ENCODE data around the gene RAD18.

RAD18 gene

DNA sequence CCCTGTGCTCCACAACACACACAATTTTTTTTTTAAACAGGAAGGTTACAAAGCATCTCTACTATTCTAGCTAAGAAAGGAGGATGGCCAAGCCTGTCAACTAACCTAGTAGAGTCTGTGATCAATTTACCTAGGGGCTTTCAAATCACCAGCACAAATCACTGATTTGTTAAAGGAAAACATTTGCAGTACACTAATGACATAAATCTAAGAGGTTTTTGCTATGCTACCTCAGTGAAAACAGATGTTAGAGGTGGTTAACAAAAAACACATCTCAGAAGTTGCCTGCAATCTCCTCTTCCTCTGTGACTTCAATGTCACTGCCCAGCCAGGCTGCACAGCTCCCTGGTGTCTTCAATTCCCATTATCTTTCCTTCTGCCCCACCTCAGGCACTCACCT, 72.0 kb downstream of the RAD18 start:
- Histone ChIP-seq H3K27ac (ENCODE audit: low read length) (no peak overlapping the region), H3K36me3 (ENCODE audit: control insufficient read depth in 1 of 2, insufficient read depth in 2 of 2, low read length in 2 of 2) (no peaks in the 10 kb centered on the region)

DNA sequence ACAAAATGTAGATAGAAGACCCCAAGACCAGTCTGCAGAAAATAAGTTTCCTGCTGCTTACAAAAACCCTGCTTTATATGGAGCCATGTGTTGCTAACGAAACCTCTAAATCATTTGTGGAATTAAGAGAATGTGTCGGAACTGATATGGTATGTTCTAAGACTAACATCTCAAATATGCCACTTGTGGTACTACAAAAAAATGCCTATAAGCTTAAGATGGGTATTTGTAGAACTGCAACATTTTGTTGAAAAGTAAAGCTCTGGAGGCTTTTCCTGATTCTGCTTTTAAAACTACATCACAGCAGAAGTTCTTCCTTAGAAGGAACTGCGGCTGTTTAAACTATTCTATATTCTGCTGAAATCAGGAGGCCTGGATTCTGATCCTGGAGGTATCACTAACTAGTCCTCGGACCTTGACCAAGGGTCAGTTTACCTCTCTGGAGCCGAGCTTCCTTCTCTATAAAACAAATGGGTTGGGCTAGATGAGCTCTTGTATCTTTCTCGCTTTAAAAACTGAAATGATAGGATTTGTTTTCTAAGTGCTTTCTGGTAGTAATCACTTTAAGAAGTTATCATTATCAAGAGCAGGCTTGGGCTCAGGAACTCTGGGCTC, 74.9 kb downstream of the RAD18 start:
- no peaks in the 10 kb centered on the region for H3K36me3 ChIP-seq (ENCODE audit: control insufficient read depth in 1 of 2, insufficient read depth in 2 of 2, low read length in 2 of 2)
- H3K27ac ChIP-seq (ENCODE audit: low read length), result no peak overlapping the region
- no peaks in the 10 kb centered on the region for H3K4me1 ChIP-seq (ENCODE audit: control insufficient read depth in 1 of 2, insufficient read depth in 2 of 2, low read length in 2 of 2)
- H3K9me3 ChIP-seq (ENCODE audit: control insufficient read depth in 1 of 2, low read length in 2 of 2), result no peaks in the 10 kb centered on the region
- H3K27me3 ChIP-seq (ENCODE audit: low read depth, low read length), result no peaks in the 10 kb centered on the region
- H3K4me3 ChIP-seq (ENCODE audit: low read depth in 1 of 2, low read length in 2 of 2), result no peak overlapping the region

More for the DNA sequence above, 72.0 kb downstream of the RAD18 start:
- no peaks in the 10 kb centered on the region for H3K27me3 ChIP-seq (ENCODE audit: low read depth, low read length)
- no peaks in the 10 kb centered on the region for H3K4me1 ChIP-seq (ENCODE audit: control insufficient read depth in 1 of 2, insufficient read depth in 2 of 2, low read length in 2 of 2)
- no peaks in the 10 kb centered on the region for H3K9me3 ChIP-seq (ENCODE audit: control insufficient read depth in 1 of 2, low read length in 2 of 2)
- no peak overlapping the region for H3K4me3 ChIP-seq (ENCODE audit: low read depth in 1 of 2, low read length in 2 of 2)

DNA sequence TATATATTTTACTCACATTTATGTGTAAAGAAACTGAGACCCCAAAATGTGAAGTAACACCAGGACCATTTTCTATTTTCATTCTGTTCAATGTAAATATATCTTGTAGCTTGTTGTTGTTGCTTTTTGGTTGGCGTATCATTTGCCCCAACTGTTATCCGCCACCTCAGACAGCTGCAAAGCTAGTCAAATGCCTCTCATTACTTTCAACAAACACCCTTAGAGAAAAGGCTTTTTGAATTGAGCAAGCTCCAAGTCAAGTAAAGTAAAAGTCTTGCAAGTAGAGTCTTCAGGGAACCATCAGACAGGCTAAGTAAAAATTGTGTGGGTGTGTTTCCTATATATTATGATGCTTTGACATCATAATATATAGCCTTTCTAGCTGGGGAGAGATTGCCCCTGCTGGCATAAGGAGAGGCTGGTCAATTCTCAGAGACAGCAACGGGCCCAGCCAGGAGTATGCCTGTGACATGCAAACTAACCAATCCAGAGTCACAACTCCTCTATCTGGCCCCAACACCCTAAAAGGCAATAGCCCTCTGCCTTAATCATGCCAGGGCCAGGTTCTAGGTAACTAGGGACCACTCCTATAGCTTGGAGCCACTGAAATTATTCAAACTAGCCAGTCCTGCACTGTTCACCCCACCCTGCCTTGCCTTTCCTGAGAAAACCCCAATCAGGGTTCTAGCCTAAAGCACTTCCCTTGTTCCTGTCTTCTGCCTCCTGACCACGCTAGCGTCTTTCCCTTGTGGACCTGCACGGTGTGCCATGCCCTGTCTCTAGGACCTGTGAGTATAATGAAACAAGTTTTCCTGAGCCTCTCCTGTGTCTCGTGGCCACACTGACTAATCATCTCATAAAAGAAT, 75.6 kb downstream of the RAD18 start:
- Histone ChIP-seq H3K4me1 (ENCODE audit: control insufficient read depth in 1 of 2, insufficient read depth in 2 of 2, low read length in 2 of 2) (no peaks in the 10 kb centered on the region), H3K4me3 (ENCODE audit: low read depth in 1 of 2, low read length in 2 of 2) (no peak overlapping the region), H3K27me3 (ENCODE audit: low read depth, low read length) (no peaks in the 10 kb centered on the region), H3K36me3 (ENCODE audit: control insufficient read depth in 1 of 2, insufficient read depth in 2 of 2, low read length in 2 of 2) (no peaks in the 10 kb centered on the region), H3K9me3 (ENCODE audit: control insufficient read depth in 1 of 2, low read length in 2 of 2) (no peaks in the 10 kb centered on the region), H3K27ac (ENCODE audit: low read length) (no peak overlapping the region)

DNA sequence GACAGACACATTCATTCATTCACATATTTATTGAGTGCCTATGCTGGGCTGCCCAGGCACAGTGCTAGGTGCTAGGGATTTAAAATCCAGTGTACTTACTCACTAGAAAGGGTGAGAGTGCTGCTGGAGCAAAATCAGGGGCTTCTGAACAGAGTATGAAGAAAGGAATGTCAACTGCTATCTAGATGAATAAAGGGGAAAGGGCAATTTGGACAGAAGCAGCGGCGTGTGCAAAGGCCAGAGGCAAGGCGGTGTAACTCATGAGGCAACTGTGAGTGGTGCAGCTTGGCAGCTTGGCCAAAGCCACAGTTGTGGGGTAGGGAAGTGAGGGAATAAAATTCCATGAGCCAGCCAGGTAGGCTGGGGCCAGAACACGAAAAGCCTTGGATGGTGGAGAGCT, 76.7 kb downstream of the RAD18 start:
- no peaks in the 10 kb centered on the region for H3K9me3 ChIP-seq (ENCODE audit: control insufficient read depth in 1 of 2, low read length in 2 of 2)
- H3K4me3 ChIP-seq (ENCODE audit: low read depth in 1 of 2, low read length in 2 of 2), result no peak overlapping the region
- H3K27ac ChIP-seq (ENCODE audit: low read length), result no peak overlapping the region
- no peaks in the 10 kb centered on the region for H3K27me3 ChIP-seq (ENCODE audit: low read depth, low read length)
- H3K36me3 ChIP-seq (ENCODE audit: control insufficient read depth in 1 of 2, insufficient read depth in 2 of 2, low read length in 2 of 2), result no peaks in the 10 kb centered on the region
- H3K4me1 ChIP-seq (ENCODE audit: control insufficient read depth in 1 of 2, insufficient read depth in 2 of 2, low read length in 2 of 2), result no peaks in the 10 kb centered on the region

DNA sequence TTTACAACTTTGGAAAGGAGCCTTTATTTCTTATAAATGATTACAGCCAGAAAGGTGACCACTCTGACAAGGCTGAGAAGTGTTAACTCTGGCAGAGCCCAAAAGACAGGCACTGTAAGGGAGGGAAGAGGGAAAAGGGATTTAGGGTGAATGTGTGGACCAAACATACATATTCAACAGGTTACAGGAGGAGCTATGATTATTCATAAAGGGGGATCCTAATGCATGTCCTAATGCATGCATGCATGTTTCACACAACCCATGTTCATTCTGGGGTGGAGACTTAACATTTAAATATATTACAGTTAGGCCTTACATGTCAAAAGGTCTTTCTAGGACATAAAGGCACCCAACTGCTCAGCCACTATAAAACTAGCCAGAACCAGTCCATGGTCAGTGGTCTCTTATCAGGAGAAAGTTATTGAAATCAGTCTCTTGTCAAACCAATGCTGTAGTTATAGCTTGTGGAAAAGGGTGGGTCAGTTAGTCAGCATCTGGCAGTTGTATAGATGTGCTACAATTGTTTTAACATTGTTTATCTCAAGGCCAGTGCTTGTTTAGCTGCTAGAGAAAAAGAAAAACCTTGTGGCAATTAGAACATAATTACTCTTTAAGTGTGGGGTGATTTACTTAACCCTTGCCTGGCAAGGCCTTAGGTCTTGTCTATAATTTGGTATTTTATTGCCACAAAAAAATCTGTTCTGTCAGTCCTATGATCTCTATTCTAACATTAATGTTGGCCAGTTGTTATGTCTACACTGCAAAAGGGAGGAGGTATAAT, 77.5 kb downstream of the RAD18 start:
- Histone ChIP-seq H3K9me3 (ENCODE audit: control insufficient read depth in 1 of 2, low read length in 2 of 2) (no peaks in the 10 kb centered on the region), H3K4me3 (ENCODE audit: low read depth in 1 of 2, low read length in 2 of 2) (no peak overlapping the region), H3K27me3 (ENCODE audit: low read depth, low read length) (no peaks in the 10 kb centered on the region), H3K36me3 (ENCODE audit: control insufficient read depth in 1 of 2, insufficient read depth in 2 of 2, low read length in 2 of 2) (no peaks in the 10 kb centered on the region), H3K4me1 (ENCODE audit: control insufficient read depth in 1 of 2, insufficient read depth in 2 of 2, low read length in 2 of 2) (no peaks in the 10 kb centered on the region), H3K27ac (ENCODE audit: low read length) (no peak overlapping the region)

DNA sequence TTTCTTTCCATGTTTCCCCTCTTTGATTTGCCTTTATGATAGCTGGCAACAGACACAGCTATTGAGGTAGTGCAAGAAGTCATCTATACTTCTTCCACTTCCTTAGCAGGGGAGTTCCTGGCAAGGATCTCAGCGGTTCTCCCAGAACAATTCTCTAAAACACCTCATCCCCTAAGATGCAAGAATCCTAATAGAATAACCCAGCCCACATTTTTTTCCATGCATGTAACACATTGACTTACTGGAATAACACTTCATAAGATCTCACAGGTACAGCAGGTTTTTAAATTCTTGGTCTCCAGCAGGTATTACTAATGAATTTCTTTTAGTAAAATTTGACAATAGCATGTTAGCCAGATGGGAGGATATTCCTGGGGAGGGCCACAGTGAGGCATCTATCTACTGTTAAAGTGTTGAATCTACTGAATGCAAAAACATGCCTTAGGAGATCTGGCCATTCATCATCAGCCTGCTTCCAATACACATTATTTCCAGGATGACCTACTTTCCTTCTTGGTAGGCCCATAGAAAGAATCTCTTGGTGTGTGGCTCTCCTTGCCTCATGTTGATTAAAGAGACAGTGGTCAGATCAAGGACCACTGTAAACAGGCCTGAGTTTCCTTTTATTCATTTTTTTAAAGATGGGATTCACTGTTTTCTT, 78.5 kb downstream of the RAD18 start:
- H3K27ac ChIP-seq (ENCODE audit: low read length), result no peak overlapping the region
- no peaks in the 10 kb centered on the region for H3K9me3 ChIP-seq (ENCODE audit: control insufficient read depth in 1 of 2, low read length in 2 of 2)
- no peak overlapping the region for H3K4me3 ChIP-seq (ENCODE audit: low read depth in 1 of 2, low read length in 2 of 2)
- no peaks in the 10 kb centered on the region for H3K36me3 ChIP-seq (ENCODE audit: control insufficient read depth in 1 of 2, insufficient read depth in 2 of 2, low read length in 2 of 2)
- H3K4me1 ChIP-seq (ENCODE audit: control insufficient read depth in 1 of 2, insufficient read depth in 2 of 2, low read length in 2 of 2), result no peaks in the 10 kb centered on the region
- no peaks in the 10 kb centered on the region for H3K27me3 ChIP-seq (ENCODE audit: low read depth, low read length)

DNA sequence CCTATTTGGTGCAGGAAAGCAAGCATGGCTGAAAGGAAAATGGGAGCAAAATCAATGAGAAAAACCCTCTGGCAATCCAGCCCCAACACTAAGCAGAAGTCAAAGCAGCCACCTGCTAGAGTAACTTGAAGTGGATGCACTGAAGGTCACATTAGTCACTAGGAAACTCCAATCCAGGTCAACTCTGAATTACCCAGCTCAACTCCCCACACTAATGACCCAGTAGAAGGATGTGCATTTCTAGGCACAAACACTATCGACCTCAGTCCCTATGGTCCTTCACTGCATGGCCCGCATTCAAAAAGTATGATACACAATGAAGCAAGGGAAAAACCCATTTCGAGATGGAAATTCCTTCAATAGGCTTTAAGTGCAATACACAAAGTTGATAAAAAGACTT, 80.6 kb downstream of the RAD18 start:
- Histone ChIP-seq H3K4me3 (ENCODE audit: low read depth in 1 of 2, low read length in 2 of 2) (no peak overlapping the region), H3K27me3 (ENCODE audit: low read depth, low read length) (no peaks in the 10 kb centered on the region), H3K36me3 (ENCODE audit: control insufficient read depth in 1 of 2, insufficient read depth in 2 of 2, low read length in 2 of 2) (no peaks in the 10 kb centered on the region), H3K27ac (ENCODE audit: low read length) (no peak overlapping the region), H3K9me3 (ENCODE audit: control insufficient read depth in 1 of 2, low read length in 2 of 2) (no peaks in the 10 kb centered on the region), H3K4me1 (ENCODE audit: control insufficient read depth in 1 of 2, insufficient read depth in 2 of 2, low read length in 2 of 2) (no peaks in the 10 kb centered on the region)

DNA sequence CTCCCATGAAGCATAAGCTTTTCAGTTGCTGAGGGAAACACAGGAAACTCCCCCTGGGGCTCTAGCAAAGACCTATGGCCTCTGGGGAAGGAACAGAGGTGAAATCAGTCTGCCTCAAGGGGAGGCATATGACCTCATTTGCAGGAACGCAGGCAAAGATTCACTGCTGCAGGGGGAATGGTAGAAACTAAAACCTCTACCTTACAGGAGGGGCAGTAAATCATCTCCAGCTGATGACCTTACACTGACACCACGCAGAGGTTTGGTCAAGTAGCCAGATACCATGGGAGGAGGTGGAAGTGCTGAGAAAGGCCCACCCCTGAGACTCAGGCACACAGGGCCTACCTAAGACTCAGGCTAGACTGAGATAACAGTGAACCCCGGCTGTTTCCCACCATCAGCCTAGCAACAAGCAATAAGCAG, 81.1 kb downstream of the RAD18 start:
- Histone ChIP-seq H3K9me3 (ENCODE audit: control insufficient read depth in 1 of 2, low read length in 2 of 2) (no peaks in the 10 kb centered on the region), H3K27me3 (ENCODE audit: low read depth, low read length) (no peaks in the 10 kb centered on the region), H3K4me1 (ENCODE audit: control insufficient read depth in 1 of 2, insufficient read depth in 2 of 2, low read length in 2 of 2) (no peaks in the 10 kb centered on the region), H3K4me3 (ENCODE audit: low read depth in 1 of 2, low read length in 2 of 2) (no peak overlapping the region), H3K27ac (ENCODE audit: low read length) (no peak overlapping the region), H3K36me3 (ENCODE audit: control insufficient read depth in 1 of 2, insufficient read depth in 2 of 2, low read length in 2 of 2) (peaks cover 0 to under 1% of the 10 kb centered on the region in 2 donors)

DNA sequence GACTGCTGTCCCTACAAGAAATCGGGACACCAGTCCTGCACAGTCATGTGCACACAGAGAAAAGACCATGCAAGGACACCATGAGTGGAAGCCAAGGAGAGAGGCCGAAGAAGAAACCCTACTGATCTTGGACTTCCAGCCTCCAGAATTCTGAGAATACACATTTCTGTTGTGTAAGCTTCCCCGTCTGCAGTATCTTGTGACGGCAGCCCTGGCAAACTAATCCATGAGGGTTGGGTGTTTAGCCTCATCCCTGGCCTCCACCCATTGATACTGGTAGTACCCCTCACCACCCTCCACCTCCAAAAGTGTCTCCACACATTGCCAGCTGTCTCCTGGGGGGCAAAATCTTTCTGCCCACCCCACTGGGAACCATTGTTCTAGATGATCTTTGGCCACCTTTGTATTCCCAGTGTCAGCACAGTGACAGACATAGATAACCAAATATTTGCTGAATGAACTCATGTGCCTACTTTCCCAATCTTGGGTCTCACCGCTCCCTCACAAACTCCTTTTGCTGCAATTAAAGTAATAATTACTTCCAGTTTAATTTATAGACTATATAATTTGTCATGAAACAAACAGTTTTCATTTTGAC, 83.8 kb downstream of the RAD18 start:
- Histone ChIP-seq H3K9me3 (ENCODE audit: control insufficient read depth in 1 of 2, low read length in 2 of 2) (no peaks in the 10 kb centered on the region), H3K4me3 (ENCODE audit: low read depth in 1 of 2, low read length in 2 of 2) (no peak overlapping the region), H3K36me3 (ENCODE audit: control insufficient read depth in 1 of 2, insufficient read depth in 2 of 2, low read length in 2 of 2) (peaks cover 0 to 6% of the 10 kb centered on the region in 2 donors), H3K27ac (ENCODE audit: low read length) (no peak overlapping the region), H3K4me1 (ENCODE audit: control insufficient read depth in 1 of 2, insufficient read depth in 2 of 2, low read length in 2 of 2) (no peaks in the 10 kb centered on the region), H3K27me3 (ENCODE audit: low read depth, low read length) (no peaks in the 10 kb centered on the region)

DNA sequence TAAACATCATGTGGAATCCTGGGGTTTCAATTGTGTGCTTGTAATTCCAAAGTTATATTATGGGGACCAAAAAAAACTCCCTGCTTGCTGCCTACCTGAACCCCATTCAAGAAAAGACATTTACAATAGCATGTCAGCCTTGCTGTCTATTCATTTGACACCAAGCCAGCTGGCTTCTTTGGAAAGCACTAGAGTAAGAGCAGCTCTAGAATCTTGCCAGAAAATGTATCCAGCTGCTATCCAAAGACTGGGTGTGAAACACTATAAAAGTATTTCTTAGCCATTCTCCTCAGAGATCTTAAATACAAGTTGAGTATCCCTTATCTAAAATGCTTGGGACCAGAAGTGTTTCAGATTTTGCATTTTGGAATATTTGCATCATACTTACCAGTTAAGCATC, 87.4 kb downstream of the RAD18 start:
- Histone ChIP-seq H3K9me3 (ENCODE audit: control insufficient read depth in 1 of 2, low read length in 2 of 2) (no peaks in the 10 kb centered on the region), H3K4me3 (ENCODE audit: low read depth in 1 of 2, low read length in 2 of 2) (no peak overlapping the region), H3K4me1 (ENCODE audit: control insufficient read depth in 1 of 2, insufficient read depth in 2 of 2, low read length in 2 of 2) (no peaks in the 10 kb centered on the region), H3K36me3 (ENCODE audit: control insufficient read depth in 1 of 2, insufficient read depth in 2 of 2, low read length in 2 of 2) (peaks cover 0 to 6% of the 10 kb centered on the region in 2 donors), H3K27ac (ENCODE audit: low read length) (no peak overlapping the region), H3K27me3 (ENCODE audit: low read depth, low read length) (no peaks in the 10 kb centered on the region)
